Cardiac septum (tissue), 1 donor: ENCODE data around the gene WDR76. TPM values are rescaled to one million over a fixed set of nuclear protein-coding genes. Genes with fewer than 3 reads are reported as not detected.

ENCODE experiments used
- DNase-seq: peaks from one replicate; pipeline ENCODE4 v3.0.0-alpha.2; 2020; ENCODE audit warnings: low spot score
- intact Hi-C: fragments of 100-400 bp; cut with DNase I; formaldehyde crosslinking; loops from one replicate; pipeline ENCODE4 v1.14.0; 2022
- microRNA-seq: library from miRNA; unstranded; fragments of <30 nt; microRNA quantifications from one replicate; pipeline ENCODE4 v1.2.0, GENCODE V29; 2020
- total RNA-seq: library from RNA; stranded (reverse); fragmentation: NEBNext Ultra II Directional; extraction: Animal tissue kit (Norgen Biotek cat#: 25700); gene quantifications from one replicate; pipeline ENCODE4 v1.2.1, GENCODE V29; 2021
- donor health status: DM: no; HTN: no; CAD: no.

WDR76 gene
- total RNA-seq, 1 donor from 2014 or later, result 0.97 TPM

DNA sequence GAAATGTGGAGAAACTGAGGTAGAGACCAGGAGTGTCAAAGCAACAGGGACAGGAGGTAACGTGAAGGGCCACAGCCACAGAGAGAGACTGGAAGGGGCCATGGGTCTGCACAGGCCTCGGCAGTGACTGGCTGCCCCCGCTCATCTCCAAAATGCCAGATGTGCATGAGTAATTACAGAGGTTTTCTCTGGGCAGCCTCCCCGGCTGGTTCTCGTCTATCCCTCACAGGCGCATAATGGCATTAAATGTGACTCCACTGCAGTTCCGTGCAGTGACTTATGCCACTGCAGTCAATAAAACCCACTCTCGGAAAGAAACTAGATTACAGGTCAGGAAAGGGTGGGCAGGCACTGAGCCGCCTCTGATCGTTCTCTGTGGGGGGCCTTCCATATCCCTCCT lies 74.7 kb downstream of the WDR76 start:
- intact Hi-C loops, result no loop called here

DNA sequence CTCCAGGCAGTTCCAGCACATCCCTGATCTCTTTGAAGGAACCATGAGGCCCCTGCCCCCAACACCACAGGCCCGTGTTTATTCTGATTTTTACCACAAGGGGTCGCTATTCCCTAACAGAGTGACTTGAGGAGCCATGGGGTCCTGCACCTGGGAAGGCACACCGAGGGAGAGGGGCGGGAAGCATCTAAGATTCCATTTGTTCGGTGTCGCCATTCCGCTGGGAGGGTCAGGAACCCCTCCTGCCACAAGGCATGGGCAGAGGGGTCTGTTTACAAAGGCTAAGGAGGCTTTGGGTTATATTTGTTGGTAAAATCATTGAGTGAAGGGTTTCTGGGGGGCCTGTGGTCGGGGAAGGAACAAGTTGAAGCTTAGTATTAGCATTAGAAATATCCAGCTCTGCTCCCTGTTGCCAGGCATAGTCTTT lies 77.1 kb downstream of the WDR76 start:
- intact Hi-C loops, result loop anchor here (1.0 to 2.0 kb wide), 2 partner anchors 162 to 315 kb away; no protein-coding TSS in a partner anchor
- DNase-seq, result no peak

More for the DNA sequence above, 74.7 kb downstream of the WDR76 start:
- DNase-seq, result no peak

DNA sequence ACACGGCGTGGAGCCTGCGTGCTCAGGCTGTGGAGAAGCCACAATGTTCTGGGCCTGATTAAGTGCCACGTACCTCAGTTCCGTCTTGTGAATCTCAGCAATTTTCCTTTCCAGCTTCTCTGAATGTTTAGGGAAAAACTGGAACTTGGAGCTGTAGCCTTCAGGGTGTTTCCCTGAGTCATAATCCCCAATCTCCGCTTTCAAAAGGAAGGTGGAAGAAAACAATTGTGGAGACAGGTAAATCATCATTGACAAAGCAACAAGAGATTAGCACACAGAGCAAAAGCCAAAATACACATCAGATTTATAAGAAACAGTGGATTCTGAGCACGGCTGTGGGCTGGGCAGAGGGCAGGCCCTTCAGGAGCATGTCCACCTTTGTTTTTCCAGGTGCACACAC lies 79.0 kb downstream of the WDR76 start:
- intact Hi-C loops, result no loop called here
- DNase-seq, result no peak

DNA sequence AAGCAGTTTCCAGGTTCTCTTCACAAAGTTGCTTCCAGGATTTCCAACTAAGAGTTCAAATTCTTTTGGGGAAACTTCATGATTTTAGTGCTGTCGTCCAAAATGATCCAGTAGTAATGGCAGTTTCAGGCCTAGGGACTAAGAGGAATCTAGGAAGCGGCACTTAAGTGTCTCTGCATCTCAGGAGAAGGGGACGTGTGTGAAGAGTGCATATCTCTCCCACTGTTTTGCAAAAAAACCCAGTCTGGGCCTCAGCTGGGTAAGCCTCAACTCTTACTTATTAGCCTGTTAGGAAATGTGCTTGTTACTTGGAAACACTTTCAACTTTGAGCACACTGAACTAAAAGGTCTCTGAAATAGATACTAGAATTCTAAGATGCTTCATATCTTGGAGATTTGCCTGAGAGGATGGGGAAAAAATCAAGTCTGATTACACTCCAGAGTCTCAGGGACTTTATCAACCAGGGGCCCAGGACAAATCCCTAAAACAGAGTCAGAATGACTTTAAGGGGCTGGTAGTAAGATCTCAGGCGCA lies 81.8 kb downstream of the WDR76 start:
- intact Hi-C loops, result no loop called here

DNA sequence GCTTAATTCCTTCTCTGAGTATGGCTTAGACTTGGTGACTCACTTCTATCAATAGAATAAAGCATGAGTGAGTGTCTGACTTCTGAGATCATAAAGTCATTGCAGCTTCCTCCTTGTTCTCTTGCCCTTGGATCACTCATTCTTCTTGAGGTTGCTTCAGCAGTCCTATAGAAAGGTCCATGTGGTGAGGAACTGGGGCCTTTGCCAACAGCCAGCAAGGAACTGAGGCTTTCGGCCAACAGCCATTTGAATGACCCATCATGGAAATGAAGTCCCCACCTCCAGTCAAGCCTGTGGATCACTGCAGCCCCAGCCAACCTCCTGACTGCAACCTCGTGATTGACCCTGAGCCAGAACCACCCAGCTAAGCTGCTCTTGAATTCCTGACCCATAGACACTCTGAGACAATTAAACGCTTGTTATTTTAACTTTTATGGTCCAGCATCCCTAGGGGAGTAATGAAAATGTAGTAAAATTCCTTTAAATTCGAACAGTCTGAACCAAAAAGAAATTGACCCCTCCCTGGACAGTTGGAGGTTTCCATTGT lies 84.5 kb downstream of the WDR76 start:
- peak; percentile 87 for DNase-seq
- intact Hi-C loops, result loop anchor here (5.0 kb wide), 2 partner anchors 34 to 66 kb away; no protein-coding TSS in a partner anchor

More for the DNA sequence above, 81.8 kb downstream of the WDR76 start:
- DNase-seq, result no peak

DNA sequence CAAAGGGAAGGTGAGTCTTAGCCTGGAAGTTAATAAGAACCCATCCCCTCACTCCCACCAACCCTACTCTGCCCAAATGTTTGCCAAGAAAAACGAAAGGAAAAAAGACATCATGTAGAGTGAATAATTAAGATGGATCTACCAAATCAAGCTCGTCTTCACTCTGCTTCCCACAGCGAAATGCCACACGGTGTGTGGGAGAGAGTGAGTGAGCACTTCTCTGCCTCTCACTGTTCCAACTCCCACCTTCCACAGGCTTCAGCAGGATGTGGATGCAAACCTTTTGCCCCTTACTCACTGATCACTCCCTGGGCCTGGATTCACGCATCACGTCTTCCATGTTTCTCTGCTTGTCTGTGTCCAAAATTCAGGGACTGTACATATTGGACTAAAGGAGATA lies 85.4 kb downstream of the WDR76 start:
- intact Hi-C loops, result loop anchor here (5.0 kb wide), 2 partner anchors 35 to 65 kb away; no protein-coding TSS in a partner anchor
- DNase-seq, result no peak

DNA sequence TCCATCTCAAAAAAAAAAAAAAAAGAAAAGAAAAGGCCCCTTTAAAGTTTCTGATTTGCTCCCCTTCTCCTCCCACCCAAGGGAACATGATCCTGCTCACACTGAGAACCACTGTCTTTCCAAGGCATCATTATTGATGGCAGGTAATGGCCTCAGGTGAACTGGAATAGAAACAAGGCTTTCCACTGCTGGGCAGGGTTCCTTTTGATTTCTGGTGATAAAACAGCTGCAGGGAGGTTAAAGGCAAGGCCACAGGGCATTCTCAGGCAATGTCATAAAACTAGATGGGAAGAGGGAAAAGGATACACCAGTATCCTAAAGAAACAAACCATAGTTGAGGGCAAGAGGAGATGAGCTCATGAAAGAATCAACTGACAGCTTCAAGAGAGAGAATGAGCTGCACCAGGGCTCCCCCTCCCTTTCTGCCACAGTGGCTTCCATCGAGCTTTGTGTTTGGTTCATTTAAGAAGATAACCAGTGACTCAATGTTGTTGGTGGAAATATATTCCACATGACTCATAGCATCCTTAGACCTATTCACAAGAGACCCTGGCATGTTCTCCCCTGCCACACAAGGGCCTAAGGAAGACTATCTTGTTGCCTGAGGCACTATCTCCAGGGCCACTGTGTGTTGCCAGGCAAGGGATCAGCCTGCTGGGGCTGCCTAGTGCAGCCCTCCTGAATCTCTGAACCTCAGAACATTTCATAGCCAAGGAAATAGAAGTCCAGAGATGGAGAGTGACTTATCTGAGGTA lies 86.4 kb downstream of the WDR76 start:
- intact Hi-C loops, result loop anchor here (5.0 kb wide), 2 partner anchors 36 to 64 kb away; no protein-coding TSS in a partner anchor
- peak; percentile 83 for DNase-seq

DNA sequence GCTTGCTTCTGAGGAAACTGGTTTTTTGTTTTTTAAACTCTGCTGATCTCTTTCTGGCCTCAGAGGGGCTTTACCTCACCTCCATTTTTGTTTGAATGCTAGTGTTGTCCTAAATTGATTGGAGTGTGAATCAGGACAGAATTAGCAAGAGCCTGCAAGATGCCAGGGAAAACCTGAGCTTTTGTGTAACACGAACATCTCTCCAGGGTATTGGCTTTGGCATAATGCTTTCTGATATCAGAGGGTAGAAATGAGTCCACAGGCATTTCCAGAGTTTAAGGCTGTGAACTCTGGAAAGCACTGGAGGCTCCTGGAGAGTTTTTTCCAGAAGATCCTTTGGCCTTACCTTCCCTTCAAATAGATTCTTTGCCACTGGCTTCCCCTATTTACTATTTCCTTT lies 87.1 kb downstream of the WDR76 start:
- intact Hi-C loops, result loop anchor here (5.0 kb wide), 2 partner anchors 37 to 63 kb away; no protein-coding TSS in a partner anchor
- DNase-seq, result no peak

DNA sequence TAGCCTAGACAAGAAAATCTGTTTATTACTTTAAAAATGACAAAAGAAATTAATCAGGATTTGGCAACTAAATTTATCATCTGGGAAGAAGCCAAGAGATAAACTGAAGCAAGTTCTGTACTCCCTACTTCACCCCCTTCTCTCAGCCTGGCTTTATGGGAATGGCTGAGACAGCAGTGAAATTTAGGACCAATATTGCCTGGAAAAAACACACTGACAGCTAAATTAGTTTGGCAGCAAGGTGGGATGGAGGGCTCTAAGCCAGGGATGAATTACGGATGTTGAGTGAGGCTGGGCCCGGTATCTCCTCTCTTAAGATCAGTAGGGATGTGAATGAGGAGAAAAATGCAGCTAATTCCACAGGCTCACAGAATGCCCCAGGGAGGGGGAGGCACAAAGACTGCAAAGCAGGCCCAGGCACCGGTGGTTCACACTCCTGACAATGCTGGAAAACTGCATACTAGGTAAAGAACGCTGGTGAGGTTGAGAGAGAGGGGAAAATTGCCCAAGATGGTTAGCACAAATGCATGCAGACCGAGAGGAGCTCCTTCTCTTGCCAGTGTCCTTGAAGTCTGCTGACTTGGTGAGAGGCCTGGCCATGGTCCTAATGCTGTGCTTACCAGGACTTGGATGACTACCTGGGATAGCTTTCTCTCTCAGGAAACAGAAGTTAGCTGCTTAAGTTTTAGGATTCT lies 89.0 kb downstream of the WDR76 start:
- intact Hi-C loops, result no loop called here
- DNase-seq, result no peak

DNA sequence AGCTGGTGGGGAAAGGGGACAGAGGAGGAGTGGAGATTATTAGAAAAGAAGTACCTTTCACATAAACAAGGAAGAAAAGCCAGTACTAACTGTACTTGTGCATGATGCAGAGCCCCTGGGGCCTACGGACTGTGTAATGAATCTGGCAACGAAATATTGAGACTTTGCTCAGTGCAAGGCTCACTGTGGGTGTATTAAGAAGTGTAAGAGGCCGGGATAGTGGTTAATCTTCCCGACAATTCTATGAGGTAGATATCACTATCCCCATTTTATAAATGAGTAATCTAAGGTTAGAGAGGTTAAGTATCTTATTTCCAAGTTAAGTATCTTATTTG lies 89.5 kb downstream of the WDR76 start:
- intact Hi-C loops, result no loop called here
- no peak for DNase-seq

Small RNA genes lying within 50 kb of the gene (microRNA-seq; reads per million reads assigned to microRNA genes)
- gene MIR1282, result not detected

Other genes starting within 250 kb of the WDR76 start
- 42.1 TPM for gene PPIP5K1, start 236.8 kb upstream of the WDR76 start, total RNA-seq
- not detected for gene CKMT1B, start 233.0 kb upstream of the WDR76 start, total RNA-seq
- gene STRC, start 208.2 kb upstream of the WDR76 start, total RNA-seq, result 0.24 TPM
- 3.0 TPM for gene CATSPER2, start 178.2 kb upstream of the WDR76 start, total RNA-seq
- 0.32 TPM for gene CKMT1A, start 133.1 kb upstream of the WDR76 start, total RNA-seq
- 176 TPM for gene PDIA3, start 80.6 kb upstream of the WDR76 start, total RNA-seq
- 2.2 TPM for gene ELL3, start 50.0 kb upstream of the WDR76 start, total RNA-seq
- 943 TPM for gene SERF2, start 34.7 kb upstream of the WDR76 start, total RNA-seq
- gene SERINC4, start 26.8 kb upstream of the WDR76 start, total RNA-seq, result 0.43 TPM
- gene HYPK, start 26.4 kb upstream of the WDR76 start, total RNA-seq, result 11.7 TPM
- 19.8 TPM for gene MFAP1, start 2.3 kb upstream of the WDR76 start, total RNA-seq